Ishikawa (cell line): ENCODE data around the gene MIAT.

Experiments
- EP300 ChIP-seq: IDR thresholded peaks from 2 replicates; pipeline ENCODE4 v1.6.1; 2012; ENCODE audit warnings: borderline replicate concordance
- RAD21 ChIP-seq: IDR thresholded peaks from 2 replicates; pipeline ENCODE4 v1.6.1; 2012; ENCODE audit warnings: low read depth

- TF ChIP-seq RAD21 = no peak
- TF ChIP-seq EP300 = no peak
Observed at GRCh38 chr22:26712158-26712557, 54.8 kb downstream of the MIAT start.
